SK-N-SH (cell line): ENCODE data around the gene ZSCAN18.

Source experiments
- EP300 ChIP-seq, 2 experiments: IDR thresholded peaks; 2 replicates each; pipeline versions ENCODE4 v1.4.0 to v1.6.1; 2012; ENCODE audit warnings: borderline replicate concordance in 1 of 2, low read depth in 1 of 2, low read length in 1 of 2
- MEF2A ChIP-seq: IDR thresholded peaks from 2 replicates; pipeline ENCODE4 v1.4.0; 2012; ENCODE audit warnings: low read depth, borderline replicate concordance
- TF ChIP-seq, protein P1 (sequence below): IDR thresholded peaks from 2 replicates; pipeline ENCODE4 v1.6.1; 2012; ENCODE audit warnings: mild to moderate bottlenecking, low read depth, low read length, moderate library complexity

- TF ChIP-seq, protein P1, sequence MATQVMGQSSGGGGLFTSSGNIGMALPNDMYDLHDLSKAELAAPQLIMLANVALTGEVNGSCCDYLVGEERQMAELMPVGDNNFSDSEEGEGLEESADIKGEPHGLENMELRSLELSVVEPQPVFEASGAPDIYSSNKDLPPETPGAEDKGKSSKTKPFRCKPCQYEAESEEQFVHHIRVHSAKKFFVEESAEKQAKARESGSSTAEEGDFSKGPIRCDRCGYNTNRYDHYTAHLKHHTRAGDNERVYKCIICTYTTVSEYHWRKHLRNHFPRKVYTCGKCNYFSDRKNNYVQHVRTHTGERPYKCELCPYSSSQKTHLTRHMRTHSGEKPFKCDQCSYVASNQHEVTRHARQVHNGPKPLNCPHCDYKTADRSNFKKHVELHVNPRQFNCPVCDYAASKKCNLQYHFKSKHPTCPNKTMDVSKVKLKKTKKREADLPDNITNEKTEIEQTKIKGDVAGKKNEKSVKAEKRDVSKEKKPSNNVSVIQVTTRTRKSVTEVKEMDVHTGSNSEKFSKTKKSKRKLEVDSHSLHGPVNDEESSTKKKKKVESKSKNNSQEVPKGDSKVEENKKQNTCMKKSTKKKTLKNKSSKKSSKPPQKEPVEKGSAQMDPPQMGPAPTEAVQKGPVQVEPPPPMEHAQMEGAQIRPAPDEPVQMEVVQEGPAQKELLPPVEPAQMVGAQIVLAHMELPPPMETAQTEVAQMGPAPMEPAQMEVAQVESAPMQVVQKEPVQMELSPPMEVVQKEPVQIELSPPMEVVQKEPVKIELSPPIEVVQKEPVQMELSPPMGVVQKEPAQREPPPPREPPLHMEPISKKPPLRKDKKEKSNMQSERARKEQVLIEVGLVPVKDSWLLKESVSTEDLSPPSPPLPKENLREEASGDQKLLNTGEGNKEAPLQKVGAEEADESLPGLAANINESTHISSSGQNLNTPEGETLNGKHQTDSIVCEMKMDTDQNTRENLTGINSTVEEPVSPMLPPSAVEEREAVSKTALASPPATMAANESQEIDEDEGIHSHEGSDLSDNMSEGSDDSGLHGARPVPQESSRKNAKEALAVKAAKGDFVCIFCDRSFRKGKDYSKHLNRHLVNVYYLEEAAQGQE, result no peak
- TF ChIP-seq MEF2A (no peak), EP300 (IDR thresholded peaks at IDR 0.05; ENCODE audit: borderline replicate concordance in 1 of 2, low read depth in 1 of 2, low read length in 1 of 2) (no peak)
Observed at GRCh38 chr19:58058467-58058866, 39.6 kb downstream of the ZSCAN18 start.
